ENCODE data around the gene STYXL1.

- TF ChIP-seq CREB1 (IDR thresholded peaks at IDR 0.05; ENCODE audit: low read depth) (no peak), EP300 (IDR thresholded peaks at IDR 0.05; ENCODE audit: borderline replicate concordance) (no peak), TAF1 (IDR thresholded peaks at IDR 0.05; ENCODE audit: low read depth) (no peak), CEBPB (IDR thresholded peaks at IDR 0.05) (no peak)
- TF ChIP-seq, protein P1, sequence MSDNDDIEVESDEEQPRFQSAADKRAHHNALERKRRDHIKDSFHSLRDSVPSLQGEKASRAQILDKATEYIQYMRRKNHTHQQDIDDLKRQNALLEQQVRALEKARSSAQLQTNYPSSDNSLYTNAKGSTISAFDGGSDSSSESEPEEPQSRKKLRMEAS (IDR thresholded peaks at IDR 0.05) = no peak
Measured at GRCh38 chr7:75985518-75986146, 62.2 kb downstream of the STYXL1 start.
